ENCODE measurements around the gene NCOA7. TPM values are rescaled to one million over a fixed set of nuclear protein-coding genes. Genes with fewer than 3 reads are reported as not detected.

The NCOA7 gene
- total RNA-seq, 4 donors from 2014 or later = 16.7 to 28.3 (median 21.2) TPM

GRCh38 chr6:125793280-125793679 is 2.5 kb downstream of the NCOA7 start:
- DNase-seq = no peak
- Histone ChIP-seq H3K27me3 (no peaks in the 10 kb centered on the region), H3K4me1 (peaks cover 12 to 20% (median 13%) of the 10 kb centered on the region in 4 donors), H3K4me3 (no peak overlapping the region), H3K27ac (peak overlapping the region in 2 of 4 donors; percentile 32 to 38), H3K9me3 (no peaks in the 10 kb centered on the region), H3K36me3 (no peaks in the 10 kb centered on the region)
- in situ Hi-C loops (cut with MboI; ENCODE audit: low pct_ligation_motif_present in 1 of 4, low pct_unique_long_range_greater_than_20kb in 1 of 4, low sequenced_read_pairs in 3 of 4) = loop anchor here in 1 of 4 donors (25.0 kb wide), 1 partner anchor 169 kb away; the partner anchor contains the start of gene HINT3
- TF ChIP-seq POLR2AphosphoS5 (IDR thresholded peaks at IDR 0.05) = no peak
- no peak for TF ChIP-seq EP300 (IDR thresholded peaks at IDR 0.05; ENCODE audit: low read depth)
- no peak for TF ChIP-seq CTCF (IDR thresholded peaks at IDR 0.05)
- TF ChIP-seq POLR2A (IDR thresholded peaks at IDR 0.05) = no peak
- intact Hi-C loops (cut with DNase I; ENCODE audit: low total_unique reads) = no loop called here
- 85 to 100% methylated on average over 2 of the region's 2 CpGs for WGBS, 2 donors (ENCODE audit: low coverage in 1 of 2)

DNA sequence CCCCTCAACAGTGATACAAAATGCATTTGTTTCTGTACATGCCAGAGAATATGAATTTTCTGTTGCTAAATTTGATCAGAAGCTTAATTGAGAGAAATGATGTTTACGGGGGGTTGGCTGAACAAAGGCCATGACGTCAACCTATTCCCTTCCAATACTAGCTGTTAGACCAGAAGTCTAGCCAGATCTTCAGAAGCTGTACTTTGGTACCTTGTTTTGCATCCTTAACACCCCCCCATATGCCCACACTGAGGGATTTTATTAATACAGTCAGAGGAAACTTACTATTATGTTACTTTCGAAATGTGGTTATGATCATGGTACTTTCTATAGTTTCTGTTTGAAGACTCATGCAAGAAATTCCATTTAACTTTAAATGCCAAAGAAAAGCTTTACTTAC is 3.1 kb downstream of the NCOA7 start:
- no peaks in the 10 kb centered on the region for H3K36me3 ChIP-seq
- in situ Hi-C loops (cut with MboI; ENCODE audit: low pct_ligation_motif_present in 1 of 4, low pct_unique_long_range_greater_than_20kb in 1 of 4, low sequenced_read_pairs in 3 of 4) (loop anchor here in 1 of 4 donors (25.0 kb wide), 1 partner anchor 168 kb away; the partner anchor contains the start of gene HINT3), intact Hi-C loops (cut with DNase I; ENCODE audit: low total_unique reads) (no loop called here)
- no peaks in the 10 kb centered on the region for H3K9me3 ChIP-seq
- H3K27me3 ChIP-seq = no peaks in the 10 kb centered on the region
- no peak for DNase-seq
- H3K4me3 ChIP-seq = no peak overlapping the region
- H3K27ac ChIP-seq = peak overlapping the region in 2 of 4 donors; percentile 0 to 38
- WGBS, 2 donors (ENCODE audit: low coverage in 1 of 2) = 78 to 82% methylated on average over 3 of the region's 3 CpGs
- peaks cover 11 to 18% (median 13%) of the 10 kb centered on the region in 4 donors for H3K4me1 ChIP-seq
- TF ChIP-seq CTCF (IDR thresholded peaks at IDR 0.05) (no peak), EP300 (IDR thresholded peaks at IDR 0.05; ENCODE audit: low read depth) (no peak), POLR2AphosphoS5 (IDR thresholded peaks at IDR 0.05) (no peak), POLR2A (IDR thresholded peaks at IDR 0.05) (no peak)

DNA sequence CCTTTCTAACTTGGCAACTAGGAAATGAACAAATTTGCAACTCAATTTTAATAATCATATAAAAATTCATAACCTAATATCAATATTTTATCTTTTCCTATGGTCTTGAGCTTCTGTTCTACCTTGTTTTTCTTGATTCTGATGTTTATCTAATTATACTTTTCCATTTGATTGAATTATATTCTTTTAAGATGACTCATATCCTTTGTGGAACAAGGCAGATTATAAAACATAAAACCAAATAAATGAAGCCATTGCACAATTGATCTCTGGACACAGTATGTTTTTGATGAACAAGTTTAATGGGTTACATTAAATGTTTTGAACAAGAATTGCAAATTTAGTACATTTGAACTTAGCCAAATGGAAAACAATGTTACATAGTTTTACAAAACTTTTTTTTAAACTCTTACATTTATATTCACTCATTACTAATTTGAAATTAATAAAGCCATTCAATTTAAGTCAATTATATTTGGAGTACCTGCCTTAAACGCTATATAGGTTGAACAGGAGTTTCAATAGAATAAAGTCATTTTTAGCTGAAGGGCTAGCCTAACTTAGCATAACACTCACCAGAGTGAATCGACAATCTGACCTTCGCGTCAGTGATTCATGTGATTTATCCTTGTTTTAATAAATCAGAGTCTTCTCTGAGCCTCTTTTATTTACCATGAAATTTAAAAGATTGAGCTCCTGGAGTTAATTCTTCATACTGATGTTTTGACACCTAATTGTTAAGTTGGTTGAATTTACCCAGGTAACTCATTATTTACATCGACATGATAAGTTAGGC is 3.8 kb downstream of the NCOA7 start:
- no peaks in the 10 kb centered on the region for H3K9me3 ChIP-seq
- in situ Hi-C loops (cut with MboI; ENCODE audit: low pct_ligation_motif_present in 1 of 4, low pct_unique_long_range_greater_than_20kb in 1 of 4, low sequenced_read_pairs in 3 of 4) = loop anchor here in 1 of 4 donors (25.0 kb wide), 1 partner anchor 168 kb away; the partner anchor contains the start of gene HINT3
- no peak overlapping the region for H3K4me3 ChIP-seq
- peak overlapping the region in 1 of 4 donors; percentile 0 for H3K27ac ChIP-seq
- TF ChIP-seq EP300 (IDR thresholded peaks at IDR 0.05; ENCODE audit: low read depth) = no peak
- TF ChIP-seq CTCF (IDR thresholded peaks at IDR 0.05) = no peak
- no peak for TF ChIP-seq POLR2A (IDR thresholded peaks at IDR 0.05)
- TF ChIP-seq POLR2AphosphoS5 (IDR thresholded peaks at IDR 0.05) = no peak
- intact Hi-C loops (cut with DNase I; ENCODE audit: low total_unique reads) = no loop called here
- peaks cover 4 to 11% (median 7%) of the 10 kb centered on the region in 4 donors for H3K4me1 ChIP-seq
- no peak for DNase-seq
- 91 to 95% methylated on average over 5 of the region's 5 CpGs for WGBS, 2 donors (ENCODE audit: low coverage in 1 of 2)
- H3K36me3 ChIP-seq = no peaks in the 10 kb centered on the region
- H3K27me3 ChIP-seq = no peaks in the 10 kb centered on the region

- no peak for DNase-seq
- in situ Hi-C loops (cut with MboI; ENCODE audit: low pct_ligation_motif_present in 1 of 4, low pct_unique_long_range_greater_than_20kb in 1 of 4, low sequenced_read_pairs in 3 of 4) = loop anchor here in 1 of 4 donors (25.0 kb wide), 1 partner anchor 167 kb away; the partner anchor contains the start of gene HINT3
- TF ChIP-seq EP300 (IDR thresholded peaks at IDR 0.05; ENCODE audit: low read depth) = no peak
- no peak for TF ChIP-seq POLR2AphosphoS5 (IDR thresholded peaks at IDR 0.05)
- no peak for TF ChIP-seq CTCF (IDR thresholded peaks at IDR 0.05)
- TF ChIP-seq POLR2A (IDR thresholded peaks at IDR 0.05) = no peak
- Histone ChIP-seq H3K4me3 (no peak overlapping the region), H3K36me3 (no peaks in the 10 kb centered on the region), H3K9me3 (no peaks in the 10 kb centered on the region), H3K27ac (no peak overlapping the region), H3K4me1 (peaks cover 0 to 4% (median 1%) of the 10 kb centered on the region in 4 donors), H3K27me3 (no peaks in the 10 kb centered on the region)
- WGBS, 2 donors (ENCODE audit: low coverage in 1 of 2) = 100% methylated on average over 1 of the region's 1 CpG
- intact Hi-C loops (cut with DNase I; ENCODE audit: low total_unique reads) = no loop called here
Observed at GRCh38 chr6:125795301-125795700, 4.5 kb downstream of the NCOA7 start.
